AG04449 (cell line): Measurements from ENCODE around the gene CCDC107.

Experiments
- CTCF ChIA-PET: fragments of 350-600 bp; formaldehyde crosslinking; extraction: SDS; loops from one replicate; lab custom pipeline; 2021; ENCODE audit warnings: antibody characterized with exemption; lab: Yijun Ruan, JAX
- POLR2A ChIA-PET: fragments of 400-600, 350-600 bp; formaldehyde crosslinking; extraction: SDS; loops from one replicate; lab custom pipeline; 2020; ENCODE audit warnings: antibody characterized with exemption, inconsistent platforms; lab: Yijun Ruan, JAX
- DNase-seq: peaks from one replicate; pipeline ENCODE4 v3.0.0-alpha.2; 2010; ENCODE audit warnings: low read depth, low spot score
- H3K4me3 ChIP-seq: 2 replicates; pipeline ENCODE4 v1.5.1; 2011; ENCODE audit warnings: low read depth, mild to moderate bottlenecking, control low read depth, low read length
- CTCF ChIP-seq: IDR thresholded peaks from one replicate; pipeline ENCODE4 v1.5.1; 2011; ENCODE audit warnings: mild to moderate bottlenecking, moderate library complexity, low read length, control low read depth, inconsistent platforms; ENCODE audit not compliant: insufficient read depth; ENCODE audit errors: missing control alignments

Gene CCDC107

GRCh38 chr9:35680331-35681105, 22.4 kb downstream of the CCDC107 start:
- DNase-seq = no peak
- CTCF ChIA-PET = interaction anchor here (1.3 to 1.7 kb wide), 3 partner anchors 15 to 19 kb away, joined by 5 to 6 read pairs (median 5); partner anchors contain the start of gene ARHGEF39
- no peak for TF ChIP-seq CTCF
- POLR2A ChIA-PET = interaction anchor here (0.6 to 5.3 kb wide), 12 partner anchors 9 to 191 kb away, joined by 3 to 68 read pairs (median 4); partner anchors contain the start of genes ARHGEF39, CCDC107, CREB3 and RUSC2
- no peak overlapping the region for H3K4me3 ChIP-seq

- TF ChIP-seq CTCF = no peak
- CTCF ChIA-PET = no interaction called here
- POLR2A ChIA-PET = interaction anchor here (1.5 to 5.3 kb wide), 4 partner anchors 8 to 72 kb away, joined by 4 to 68 read pairs (median 10); partner anchors contain the start of gene TPM2
- no peak for DNase-seq
- H3K4me3 ChIP-seq = no peak overlapping the region
These were observed 23.4 kb downstream of the CCDC107 start for GRCh38 chr9:35681341-35682002.

- no peak for DNase-seq
- ChIA-PET CTCF (interaction anchor here (2.7 to 5.2 kb wide), 2 partner anchors 14 to 19 kb away, joined by 10 to 35 read pairs; partner anchors contain the start of gene ARHGEF39), POLR2A (interaction anchor here (0.7 to 5.3 kb wide), 2 partner anchors 8 to 50 kb away, joined by 3 to 68 read pairs; partner anchors contain the start of genes TLN1 and TPM2)
- H3K4me3 ChIP-seq = no peak overlapping the region
- TF ChIP-seq CTCF = no peak
These were observed 24.0 kb downstream of the CCDC107 start for GRCh38 chr9:35682051-35682450.

- DNase-seq = no peak
- ChIA-PET POLR2A (interaction anchor here (0.6 to 15.8 kb wide), 10 partner anchors 7 to 234 kb away, joined by 3 to 325 read pairs (median 4); partner anchors contain the start of genes CA9, CCDC107, CREB3 and RMRP), CTCF (interaction anchor here (1.1 to 5.2 kb wide), 6 partner anchors 9 to 49 kb away, joined by 3 to 35 read pairs (median 4); partner anchors contain the start of genes ARHGEF39, CA9 and TLN1)
- TF ChIP-seq CTCF = no peak
- H3K4me3 ChIP-seq = peak overlapping the region; percentile 8; the same call in 1 of the 2 replicates
These were observed 24.6 kb downstream of the CCDC107 start for GRCh38 chr9:35682520-35683315.

GRCh38 chr9:35683323-35683722, 25.2 kb downstream of the CCDC107 start:
- H3K4me3 ChIP-seq = 0 out of 2 replicates have a peak overlapping the region, but pooled peaks have one; percentile 2
- CTCF ChIA-PET = interaction anchor here (1.0 to 5.2 kb wide), 8 partner anchors 8 to 48 kb away, joined by 3 to 35 read pairs (median 4); partner anchors contain the start of genes ARHGEF39, CA9 and TLN1
- POLR2A ChIA-PET = interaction anchor here (0.6 to 15.8 kb wide), 8 partner anchors 9 to 235 kb away, joined by 3 to 325 read pairs (median 4); partner anchors contain the start of genes CA9, CCDC107, CREB3 and RMRP
- no peak for DNase-seq
- no peak for TF ChIP-seq CTCF
